Measurements from ENCODE around the gene CMSS1.
A peak's percentile ranks its signal among the peaks of the same experiment; 100 is the strongest.

CMSS1 gene

GRCh38 chr3:100157685-100158084, 340.0 kb downstream of the CMSS1 start:
- no peak for DNase-seq

- no peak for DNase-seq
Observed at GRCh38 chr3:100158918-100159330, 341.3 kb downstream of the CMSS1 start.

GRCh38 chr3:100159331-100160153, 341.9 kb downstream of the CMSS1 start:
- DNase-seq, result no peak

GRCh38 chr3:100160521-100160920, 342.9 kb downstream of the CMSS1 start:
- no peak for DNase-seq

DNA sequence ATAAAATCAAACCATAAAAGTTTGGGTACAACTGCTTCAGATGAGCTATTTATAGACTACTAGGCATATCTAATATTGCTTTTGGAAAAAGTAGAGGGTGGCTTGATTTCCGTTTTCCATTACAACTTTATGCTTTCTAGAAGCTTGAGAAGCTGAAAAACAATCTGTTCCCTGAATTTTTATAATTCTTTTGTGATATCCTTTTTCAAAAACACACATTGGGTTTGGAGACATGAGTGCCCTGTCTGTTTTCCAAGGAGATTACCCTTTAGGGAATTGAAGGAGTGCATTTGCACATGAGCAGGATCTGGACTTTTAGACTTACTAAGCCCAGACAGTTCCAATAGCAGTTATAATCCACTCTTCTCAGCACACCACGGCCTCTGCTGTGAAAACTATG, 346.1 kb downstream of the CMSS1 start:
- no peak for DNase-seq

DNA sequence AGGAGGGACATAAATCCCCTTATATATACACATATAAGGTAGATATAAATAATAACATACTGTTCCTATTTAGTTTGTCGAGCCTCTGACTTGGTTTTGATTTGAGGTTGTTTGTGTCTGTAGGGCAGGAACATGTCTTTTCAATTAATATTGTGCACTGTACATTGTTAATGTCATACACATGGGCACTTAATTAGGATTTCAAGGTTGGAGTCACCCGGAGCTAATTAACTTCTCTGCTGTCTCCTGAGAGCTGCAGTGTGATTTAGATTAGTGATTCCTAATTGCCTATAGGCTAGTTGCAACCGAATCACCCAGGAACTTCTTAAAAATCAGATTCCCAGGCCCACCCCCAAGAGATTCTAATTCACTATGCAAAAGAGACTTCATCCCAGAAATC, 347.1 kb downstream of the CMSS1 start:
- no peak for DNase-seq

GRCh38 chr3:100165926-100166550, 348.4 kb downstream of the CMSS1 start:
- no peak for DNase-seq

GRCh38 chr3:100169201-100169920, 351.7 kb downstream of the CMSS1 start:
- no peak for DNase-seq

DNA sequence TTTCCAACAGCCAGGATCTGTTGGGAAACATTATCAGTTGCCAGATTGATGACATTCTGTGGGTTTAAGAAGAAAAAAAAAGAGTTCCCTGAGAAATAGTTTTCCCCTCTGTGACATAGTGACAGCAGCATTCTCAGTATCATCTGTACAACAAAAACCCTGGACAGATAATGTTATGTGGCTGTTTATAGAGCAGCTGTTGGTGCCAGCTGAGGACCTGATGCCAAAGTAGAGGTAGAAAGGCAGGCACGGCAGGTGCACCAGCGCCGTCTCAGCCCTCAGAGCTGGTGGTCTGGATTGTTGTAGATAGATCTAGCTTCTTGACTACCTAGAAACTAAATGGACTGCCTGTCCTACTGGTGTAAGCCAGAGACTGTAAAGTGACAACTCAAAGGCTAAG, 352.8 kb downstream of the CMSS1 start:
- DNase-seq, result no peak

DNA sequence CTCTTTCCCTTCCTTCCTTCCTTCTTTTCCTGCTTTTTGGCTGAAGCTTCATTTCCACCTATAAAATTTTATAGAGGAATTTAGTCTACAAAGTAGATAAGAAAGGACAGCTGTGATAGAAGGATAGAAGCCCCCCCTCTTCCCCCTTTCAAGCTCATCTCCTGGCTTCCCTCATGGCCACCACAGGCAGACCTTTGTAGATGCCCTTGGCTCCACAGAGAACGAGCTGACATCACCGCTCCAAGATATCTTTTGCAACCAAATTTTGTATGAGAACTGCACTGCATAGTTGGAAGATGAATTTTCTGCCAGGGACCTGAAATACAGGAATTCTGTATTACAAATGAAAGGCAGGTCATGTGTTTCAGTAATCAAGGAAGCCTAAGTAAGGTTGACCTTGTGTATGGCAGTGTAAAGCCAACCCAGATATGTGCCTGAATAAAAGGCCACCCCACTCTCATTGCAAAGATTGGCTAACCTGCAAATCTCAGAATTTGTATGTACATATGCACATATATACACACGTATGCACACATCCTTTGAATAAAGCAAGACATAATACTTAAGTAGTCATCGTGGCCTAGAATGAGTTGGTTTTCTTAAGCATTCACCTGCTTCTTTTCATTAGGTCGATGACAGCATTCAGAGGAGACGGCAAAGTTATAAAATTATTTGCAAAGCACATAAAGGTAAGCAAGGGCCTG, 353.7 kb downstream of the CMSS1 start:
- DNase-seq, result no peak

DNA sequence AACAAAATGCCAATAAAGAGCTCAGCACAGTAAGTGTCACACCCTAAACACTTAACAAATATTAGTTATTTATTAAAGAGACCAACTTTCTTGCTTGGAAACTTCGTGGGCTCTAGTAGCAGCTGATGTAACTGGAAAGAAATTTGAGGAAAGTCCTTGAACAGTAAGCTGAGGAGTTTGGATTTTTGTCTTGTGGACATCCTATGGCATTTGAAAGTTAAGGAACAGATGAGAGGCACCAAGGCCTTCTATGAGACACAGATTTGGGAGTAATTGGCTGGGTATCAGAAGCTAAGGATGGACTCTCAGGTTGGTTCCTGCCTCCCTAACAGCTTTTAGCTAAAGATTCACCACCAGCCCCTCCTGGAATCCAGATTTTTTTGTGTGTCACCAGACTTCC, 356.3 kb downstream of the CMSS1 start:
- DNase-seq, result no peak

DNA sequence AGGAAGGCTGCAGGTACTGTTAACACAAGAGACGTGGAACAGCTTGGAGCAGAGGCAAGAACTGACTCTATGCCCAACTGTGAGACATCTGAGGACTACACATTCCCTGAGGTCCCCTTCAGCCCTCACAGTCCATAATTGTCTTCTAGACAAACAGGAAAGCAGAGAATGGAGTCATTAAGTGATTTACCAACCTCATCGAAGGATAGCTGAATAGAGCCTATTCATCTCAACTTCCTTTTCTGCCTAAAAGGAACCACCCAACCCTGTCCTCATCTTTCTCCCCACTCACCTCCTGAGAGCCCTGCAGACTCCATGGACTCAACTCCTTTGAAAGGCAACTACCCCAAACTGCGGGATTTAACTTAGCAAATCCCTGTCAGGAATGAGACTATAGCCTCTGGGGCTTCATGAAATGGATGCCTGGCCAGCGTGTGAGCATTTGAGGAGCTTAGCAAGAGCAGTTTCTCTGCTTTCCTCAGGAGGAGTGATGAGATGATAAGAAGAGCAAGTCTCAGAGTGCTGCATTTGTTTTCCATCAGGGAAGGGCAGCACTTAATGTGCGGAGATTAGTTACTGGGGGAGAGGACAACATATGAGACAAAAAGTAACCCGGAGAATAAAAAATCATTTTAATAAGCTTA, 358.1 kb downstream of the CMSS1 start:
- peak in 1 of 2 experiments; percentile 19 for DNase-seq

DNA sequence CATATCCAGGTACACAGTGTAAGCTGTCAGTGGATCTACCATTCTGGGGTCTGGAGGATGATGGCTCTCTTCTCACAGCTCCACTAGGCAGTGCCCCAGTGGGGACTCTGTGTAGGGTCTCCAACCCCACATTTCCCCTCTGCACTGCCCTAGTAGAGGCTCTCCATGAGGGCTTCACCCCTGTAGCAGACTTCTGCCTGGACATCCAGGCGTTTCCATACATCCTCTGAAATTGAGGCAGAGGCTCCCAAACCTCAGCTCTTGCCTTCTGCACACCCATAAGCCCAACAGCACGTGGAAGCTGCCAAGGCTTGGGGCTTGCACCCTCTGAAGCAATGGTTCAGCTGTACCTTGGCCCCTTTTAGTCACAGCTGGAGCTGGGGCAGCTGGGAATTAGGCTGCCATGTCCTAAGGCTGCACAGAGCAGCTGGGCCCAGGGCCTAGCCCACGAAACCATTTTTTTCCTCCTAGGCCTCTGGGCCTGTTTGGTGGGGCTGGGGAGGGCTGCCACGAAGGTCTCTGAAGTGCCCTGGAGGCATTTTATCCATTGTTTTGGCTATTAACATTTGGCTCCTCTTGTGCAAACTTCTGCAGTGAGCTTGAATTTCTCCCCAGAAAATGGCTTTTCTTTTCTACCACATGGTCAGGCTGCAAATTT, 362.2 kb downstream of the CMSS1 start:
- DNase-seq, result no peak

DNA sequence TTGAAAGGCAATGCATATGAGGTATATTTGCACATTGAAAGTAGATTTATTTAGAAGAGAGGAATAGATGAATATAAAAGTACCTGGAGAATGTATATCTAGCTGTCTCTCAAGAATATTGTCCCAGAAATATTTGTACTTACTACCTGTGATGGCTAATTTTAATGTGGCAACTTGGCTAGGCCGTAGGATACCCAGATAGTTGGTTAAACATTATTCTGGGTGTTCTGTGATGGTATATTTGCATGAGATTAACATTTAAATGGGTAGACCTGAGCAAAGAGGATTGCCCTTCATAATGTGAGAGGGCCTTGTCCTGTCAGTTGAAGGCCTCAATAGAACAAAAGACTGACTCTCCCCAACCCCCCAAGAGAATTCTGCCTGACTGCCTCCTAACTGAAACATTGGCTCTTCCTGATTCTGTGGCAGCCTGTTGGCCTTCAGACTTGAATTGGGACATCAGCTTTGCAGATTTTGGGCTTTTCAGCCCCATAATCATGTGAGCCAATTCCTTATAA, 366.0 kb downstream of the CMSS1 start:
- no peak for DNase-seq

DNA sequence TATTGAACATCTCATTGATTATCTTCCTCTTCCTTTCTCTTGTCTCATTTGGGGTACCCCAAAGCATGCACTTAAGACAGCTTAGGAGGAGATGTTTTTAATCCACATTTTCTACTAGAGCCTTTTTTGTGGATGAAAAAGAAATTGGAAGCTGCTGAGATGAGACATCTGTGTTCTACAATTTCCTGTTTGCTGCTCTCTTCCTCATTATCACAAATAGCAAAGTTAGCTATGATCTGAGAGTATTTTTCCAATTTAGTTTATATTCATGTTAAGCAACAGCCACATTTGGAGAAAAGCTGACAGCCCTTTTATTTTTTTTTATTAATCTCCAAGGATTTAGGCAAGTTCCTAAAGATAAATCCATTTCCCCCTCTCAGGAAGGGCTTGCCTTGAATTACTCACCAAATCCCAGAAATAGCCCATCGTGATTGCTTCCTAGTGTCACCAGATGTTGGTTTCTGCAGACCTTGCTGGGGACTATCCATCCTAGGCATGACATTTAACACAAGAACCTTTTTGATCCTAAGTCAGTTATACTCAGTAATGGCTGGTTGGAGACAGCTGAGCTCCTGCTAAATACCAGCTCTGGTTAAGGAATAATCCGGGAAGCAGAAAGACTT, 367.4 kb downstream of the CMSS1 start:
- DNase-seq, result no peak

- no peak for DNase-seq
Observed at GRCh38 chr3:100185847-100186246, 368.2 kb downstream of the CMSS1 start.

GRCh38 chr3:100189444-100189964, 371.8 kb downstream of the CMSS1 start:
- no peak for DNase-seq

DNA sequence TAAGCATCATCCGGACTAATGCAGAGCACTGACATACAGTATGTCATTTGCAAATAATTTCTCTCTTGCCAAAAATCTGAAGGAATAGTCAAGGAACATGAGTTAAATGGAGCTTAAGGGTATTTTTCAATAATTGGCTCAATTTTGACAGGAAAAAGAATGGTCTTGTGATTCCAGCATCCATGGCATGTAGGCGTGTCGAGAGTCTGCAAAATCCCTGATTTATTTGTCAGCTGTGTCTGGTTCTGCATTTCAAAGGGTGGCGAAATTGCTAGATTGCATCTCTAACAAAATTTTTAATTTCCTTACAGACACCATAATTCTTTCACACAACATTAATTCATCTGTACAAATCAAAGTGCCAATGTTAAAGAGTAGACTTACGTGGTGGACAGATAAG, 377.7 kb downstream of the CMSS1 start:
- DNase-seq, result no peak

DNA sequence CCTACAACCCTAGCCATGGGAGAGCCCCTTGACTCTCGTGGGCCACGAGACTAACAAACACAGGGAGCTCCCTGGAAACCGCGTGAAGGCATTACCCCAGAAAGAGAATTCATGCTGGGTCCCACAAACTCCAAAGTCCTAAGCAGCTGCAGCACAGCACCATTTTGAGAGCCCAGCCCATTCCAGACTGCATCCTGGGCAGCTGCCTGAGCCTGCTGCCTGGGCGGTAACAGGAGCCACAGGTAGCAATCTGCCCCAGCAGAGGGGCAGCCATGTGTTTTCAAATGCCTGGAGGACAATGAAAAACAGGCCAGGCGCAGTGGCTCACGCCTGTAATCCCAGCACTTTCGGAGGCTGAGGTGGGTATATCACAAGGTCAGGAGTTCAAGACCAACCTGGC, 380.2 kb downstream of the CMSS1 start:
- no peak for DNase-seq

GRCh38 chr3:100198579-100199269, 381.1 kb downstream of the CMSS1 start:
- no peak for DNase-seq

- DNase-seq, result no peak
Observed at GRCh38 chr3:100205171-100205570, 387.5 kb downstream of the CMSS1 start.
